ENCODE results near the gene PRR18. TPM values are rescaled to one million over a fixed set of nuclear protein-coding genes. Genes with fewer than 3 reads are reported as not detected.

The PRR18 gene
- total RNA-seq, 1 experiment from 2014 or later = not detected

GRCh38 chr6:166334878-166335277 is 26.7 kb upstream of the PRR18 start (continued):
- TF ChIP-seq CTCF (IDR thresholded peaks at IDR 0.05 in 2 of 3, conservative IDR thresholded peaks at IDR 0.05 in 1 of 3; ENCODE audit: borderline replicate concordance in 1 of 3, insufficient read depth in 1 of 3, low read depth in 2 of 3, low read length in 2 of 3) (no peak), ZBTB33 (IDR thresholded peaks at IDR 0.05; ENCODE audit: extremely low read depth, insufficient replicate concordance, low read length) (no peak), ZFX (IDR thresholded peaks at IDR 0.05) (no peak)

GRCh38 chr6:166333172-166333995 is 25.2 kb upstream of the PRR18 start:
- DNase-seq (ENCODE audit: low read depth, low spot score) (no peak), ATAC-seq (no peak)
- no peaks in the 10 kb centered on the region for H3K9me2 ChIP-seq (ENCODE audit: insufficient read depth)
- H3K4me3 ChIP-seq (replicated peaks in 1 of 2; ENCODE audit: low read depth in 1 of 2, low read length in 2 of 2) = no peak overlapping the region
- intact Hi-C loops (cut with micrococcal nuclease) = no loop called here
- ChIA-PET RAD21 (ENCODE audit: low non-redundant PET in 1 of 2, low total read pairs in 2 of 2, uncharacterized antibody in 2 of 2, unreplicated experiment in 2 of 2) (no interaction called here), POLR2A (no interaction called here), CTCF (no interaction called here)
- peaks cover 0 to 7% of the 10 kb centered on the region in 2 experiments; a peak in 1 of 4 replicates for H3K4me1 ChIP-seq (ENCODE audit: control insufficient read depth in 1 of 2, insufficient read depth in 2 of 2, low read length in 2 of 2)
- peaks cover 100% of the 10 kb centered on the region for H3K79me2 ChIP-seq (ENCODE audit: insufficient read depth, low read length)
- BruUV-seq (replicated peaks) = no TSS peak
- TF ChIP-seq CTCF (IDR thresholded peaks at IDR 0.05 in 2 of 3, conservative IDR thresholded peaks at IDR 0.05 in 1 of 3; ENCODE audit: borderline replicate concordance in 1 of 3, insufficient read depth in 1 of 3, low read depth in 2 of 3, low read length in 2 of 3) (no peak), POLR2A (IDR thresholded peaks at IDR 0.05; ENCODE audit: borderline replicate concordance, extremely low read depth, insufficient read depth, insufficient read length) (no peak), FOSL1 (IDR thresholded peaks at IDR 0.05; ENCODE audit: low read depth) (no peak)
- peaks cover 7 to 29% of the 10 kb centered on the region in 2 experiments for H3K36me3 ChIP-seq (ENCODE audit: control insufficient read depth in 1 of 2, insufficient read depth in 2 of 2, low read length in 2 of 2)
- H3K4me2 ChIP-seq (ENCODE audit: low read length) = no peak overlapping the region
- H3K9me3 ChIP-seq (ENCODE audit: control insufficient read depth in 1 of 2, insufficient read depth in 1 of 2, low read depth in 1 of 2, low read length in 2 of 2) = no peaks in the 10 kb centered on the region
- no peak overlapping the region for H3K27ac ChIP-seq (ENCODE audit: low read depth, low read length)
- H4K20me1 ChIP-seq (ENCODE audit: insufficient read depth) = peaks cover 17% of the 10 kb centered on the region
- no peaks in the 10 kb centered on the region for H3K27me3 ChIP-seq (ENCODE audit: insufficient read depth, low read length)
- H3K9ac ChIP-seq (ENCODE audit: low read length) = no peak overlapping the region
- H2AFZ ChIP-seq (ENCODE audit: low read depth, low read length, poor library complexity, severe bottlenecking) = no peak overlapping the region
